ENCODE results near the gene C11orf68. TPM values are rescaled to one million over a fixed set of nuclear protein-coding genes. Genes with fewer than 3 reads are reported as not detected.

C11orf68 gene
- total RNA-seq, 1 experiment from 2014 or later, result 36.5 TPM

GRCh38 chr11:65887723-65888162 lies 31.1 kb downstream of the C11orf68 start:
- Histone ChIP-seq H3K4me3 (peak overlapping the region; percentile 80), H3K27me3 (ENCODE audit: insufficient read depth, low read depth) (no peaks in the 10 kb centered on the region), H3K27ac (peak overlapping the region; percentile 26; the same call in 1 of the 2 replicates), H4K20me1 (ENCODE audit: insufficient read depth) (0 out of 2 replicates have a peak, but pooled peaks cover 6% of the 10 kb centered on the region), H3K9me3 (ENCODE audit: insufficient read depth, low read depth) (no peaks in the 10 kb centered on the region), H3K79me2 (ENCODE audit: low read depth) (peaks cover 31% of the 10 kb centered on the region), H3F3A (ENCODE audit: insufficient read depth, low read depth) (peaks cover 63% of the 10 kb centered on the region), H3K4me1 (replicated peaks; ENCODE audit: insufficient read depth) (peaks cover 28% of the 10 kb centered on the region), H3K4me2 (peak overlapping the region; percentile 98), H2AFZ (peak overlapping the region; percentile 94), H3K36me3 (ENCODE audit: low read depth) (peaks cover 18% of the 10 kb centered on the region; the same call in 1 of the 2 replicates), H3K9me2 (ENCODE audit: insufficient read depth) (no peaks in the 10 kb centered on the region)
- ChIA-PET CTCF (interaction anchor here (0.6 to 3.2 kb wide), 19 partner anchors 9 to 741 kb away, joined by 3 to 24 read pairs (median 4); partner anchors contain the start of genes MUS81 and SART1), POLR2A (ENCODE audit: unreplicated experiment) (interaction anchor here (0.5 to 1.1 kb wide), 14 partner anchors 9 to 774 kb away, joined by 3 to 29 read pairs (median 6); partner anchors contain the start of genes EIF1AD, FOSL1, KAT5 and MUS81)
- TF ChIP-seq EZH2 (IDR thresholded peaks at IDR 0.05; ENCODE audit: low read depth) (no peak), CTCF (conservative IDR thresholded peaks at IDR 0.05) (no peak)
- BruUV-seq (replicated peaks), result TSS peak; percentile 4
- intact Hi-C loops (cut with micrococcal nuclease; ENCODE audit: unreplicated experiment), result loop anchor here (1.0 to 10.0 kb wide), 7 partner anchors 28 to 250 kb away; partner anchors contain the start of genes C11orf68, DRAP1, SART1 and SIPA1
- DNase-seq, result no peak

GRCh38 chr11:65886826-65887722 lies 31.8 kb downstream of the C11orf68 start:
- ChIA-PET CTCF (interaction anchor here (0.6 to 3.2 kb wide), 6 partner anchors 8 to 176 kb away, joined by 3 to 24 read pairs (median 8); partner anchors contain the start of gene MUS81), POLR2A (ENCODE audit: unreplicated experiment) (interaction anchor here (0.6 kb wide), 3 partner anchors 9 to 149 kb away, joined by 3 to 4 read pairs (median 4); no protein-coding TSS in a partner anchor)
- H3K27ac ChIP-seq, result no peak overlapping the region
- H3K4me1 ChIP-seq (replicated peaks; ENCODE audit: insufficient read depth), result peaks cover 28% of the 10 kb centered on the region
- H3F3A ChIP-seq (ENCODE audit: insufficient read depth, low read depth), result peaks cover 57% of the 10 kb centered on the region
- 0 out of 2 replicates have a peak, but pooled peaks cover 3% of the 10 kb centered on the region for H4K20me1 ChIP-seq (ENCODE audit: insufficient read depth)
- peak overlapping the region; percentile 80 for H3K4me3 ChIP-seq
- H3K36me3 ChIP-seq (ENCODE audit: low read depth), result peaks cover 18% of the 10 kb centered on the region; the same call in 1 of the 2 replicates
- no peaks in the 10 kb centered on the region for H3K9me2 ChIP-seq (ENCODE audit: insufficient read depth)
- no peaks in the 10 kb centered on the region for H3K27me3 ChIP-seq (ENCODE audit: insufficient read depth, low read depth)
- BruUV-seq (replicated peaks), result no TSS peak
- no peak for DNase-seq
- intact Hi-C loops (cut with micrococcal nuclease; ENCODE audit: unreplicated experiment), result loop anchor here (5.0 to 10.0 kb wide), 2 partner anchors 178 to 250 kb away; partner anchors contain the start of gene SIPA1
- H2AFZ ChIP-seq, result peak overlapping the region; percentile 94; the same call in 1 of the 2 replicates
- H3K79me2 ChIP-seq (ENCODE audit: low read depth), result peaks cover 31% of the 10 kb centered on the region
- TF ChIP-seq CTCF (conservative IDR thresholded peaks at IDR 0.05) (no peak), EZH2 (IDR thresholded peaks at IDR 0.05; ENCODE audit: low read depth) (no peak)
- peak overlapping the region; percentile 98 for H3K4me2 ChIP-seq
- H3K9me3 ChIP-seq (ENCODE audit: insufficient read depth, low read depth), result no peaks in the 10 kb centered on the region
